GM12864 (cell line): ENCODE results near the gene GFRA1.

Experiments
- DNase-seq: peaks from one replicate; pipeline ENCODE4 v3.0.0-alpha.2; 2011; ENCODE audit warnings: low read depth
- H3K4me3 ChIP-seq: 2 replicates; pipeline ENCODE4 v1.5.1; 2011; ENCODE audit warnings: mild to moderate bottlenecking, low read depth, low read length, control low read depth
- CTCF ChIP-seq: IDR thresholded peaks from 2 replicates; pipeline ENCODE4 v1.5.1; 2011; ENCODE audit warnings: low read depth, mild to moderate bottlenecking, moderate library complexity, low read length, control low read depth, inconsistent platforms; ENCODE audit errors: missing control alignments

Gene GFRA1

GRCh38 chr10:116237260-116237659 is 35.7 kb downstream of the GFRA1 start:
- TF ChIP-seq CTCF, result no peak
- no peak for DNase-seq
- no peak overlapping the region for H3K4me3 ChIP-seq

GRCh38 chr10:116233230-116233629 is 39.8 kb downstream of the GFRA1 start:
- H3K4me3 ChIP-seq, result no peak overlapping the region
- DNase-seq, result no peak
- no peak for TF ChIP-seq CTCF

- H3K4me3 ChIP-seq, result no peak overlapping the region
- no peak for TF ChIP-seq CTCF
- DNase-seq, result no peak
Observed at GRCh38 chr10:116232613-116233012, 40.4 kb downstream of the GFRA1 start.

GRCh38 chr10:116226766-116227165 is 46.2 kb downstream of the GFRA1 start:
- no peak overlapping the region for H3K4me3 ChIP-seq
- no peak for DNase-seq
- TF ChIP-seq CTCF, result no peak

GRCh38 chr10:116226053-116226452 is 47.0 kb downstream of the GFRA1 start:
- no peak for DNase-seq
- H3K4me3 ChIP-seq, result no peak overlapping the region
- TF ChIP-seq CTCF, result no peak

- TF ChIP-seq CTCF, result no peak
- no peak for DNase-seq
- H3K4me3 ChIP-seq, result no peak overlapping the region
Observed at GRCh38 chr10:116223289-116223688, 49.7 kb downstream of the GFRA1 start.

GRCh38 chr10:116221053-116221452 is 52.0 kb downstream of the GFRA1 start:
- DNase-seq, result no peak
- no peak for TF ChIP-seq CTCF
- no peak overlapping the region for H3K4me3 ChIP-seq
